Endometrial microvascular endothelial cells (primary cell): Measurements from ENCODE around the gene IL7R. TPM values are rescaled to one million over a fixed set of nuclear protein-coding genes. Genes with fewer than 3 reads are reported as not detected.

Source experiments
- in situ Hi-C: cut with HindIII; loops from 2 replicates; pipeline ENCODE4 v1.10.0; 2017; ENCODE audit warnings: low sequenced_read_pairs, low pct_unique_long_range_greater_than_20kb; ENCODE audit errors: inconsistent ontology term
- total RNA-seq: library from RNA; depleted of rRNA; stranded (reverse); fragments of >200 nt; gene quantifications from one replicate; pipeline ENCODE4 v1.2.3, GENCODE V29; 2015; ENCODE audit errors: inconsistent ontology term

IL7R gene, protein sequence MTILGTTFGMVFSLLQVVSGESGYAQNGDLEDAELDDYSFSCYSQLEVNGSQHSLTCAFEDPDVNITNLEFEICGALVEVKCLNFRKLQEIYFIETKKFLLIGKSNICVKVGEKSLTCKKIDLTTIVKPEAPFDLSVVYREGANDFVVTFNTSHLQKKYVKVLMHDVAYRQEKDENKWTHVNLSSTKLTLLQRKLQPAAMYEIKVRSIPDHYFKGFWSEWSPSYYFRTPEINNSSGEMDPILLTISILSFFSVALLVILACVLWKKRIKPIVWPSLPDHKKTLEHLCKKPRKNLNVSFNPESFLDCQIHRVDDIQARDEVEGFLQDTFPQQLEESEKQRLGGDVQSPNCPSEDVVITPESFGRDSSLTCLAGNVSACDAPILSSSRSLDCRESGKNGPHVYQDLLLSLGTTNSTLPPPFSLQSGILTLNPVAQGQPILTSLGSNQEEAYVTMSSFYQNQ
- 9.2 TPM for total RNA-seq

DNA sequence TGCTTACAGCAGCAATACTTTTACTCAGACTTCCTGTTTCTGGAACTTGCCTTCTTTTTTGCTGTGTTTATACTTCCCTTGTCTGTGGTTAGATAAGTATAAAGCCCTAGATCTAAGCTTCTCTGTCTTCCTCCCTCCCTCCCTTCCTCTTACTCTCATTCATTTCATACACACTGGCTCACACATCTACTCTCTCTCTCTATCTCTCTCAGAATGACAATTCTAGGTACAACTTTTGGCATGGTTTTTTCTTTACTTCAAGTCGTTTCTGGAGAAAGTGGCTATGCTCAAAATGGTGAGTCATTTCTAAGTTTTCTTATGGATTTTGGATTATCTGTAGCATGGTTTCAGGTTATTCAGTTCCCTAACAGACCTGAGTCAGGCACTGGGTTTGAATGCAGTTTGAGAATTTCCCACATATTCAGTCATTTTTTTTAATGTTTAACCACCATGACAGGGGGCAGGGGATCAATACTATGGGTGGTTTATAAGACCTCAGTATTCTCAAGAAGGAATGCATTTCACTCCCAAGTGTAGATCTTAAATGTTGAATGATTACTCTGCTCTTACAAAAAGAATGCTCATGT is at the start of gene IL7R:
IL7R (plus strand) TSS at position 127 of the 587 bp plus-strand sequence; CDS start at position 214, 87 bp downstream.
- in situ Hi-C loops, result no loop called here

DNA sequence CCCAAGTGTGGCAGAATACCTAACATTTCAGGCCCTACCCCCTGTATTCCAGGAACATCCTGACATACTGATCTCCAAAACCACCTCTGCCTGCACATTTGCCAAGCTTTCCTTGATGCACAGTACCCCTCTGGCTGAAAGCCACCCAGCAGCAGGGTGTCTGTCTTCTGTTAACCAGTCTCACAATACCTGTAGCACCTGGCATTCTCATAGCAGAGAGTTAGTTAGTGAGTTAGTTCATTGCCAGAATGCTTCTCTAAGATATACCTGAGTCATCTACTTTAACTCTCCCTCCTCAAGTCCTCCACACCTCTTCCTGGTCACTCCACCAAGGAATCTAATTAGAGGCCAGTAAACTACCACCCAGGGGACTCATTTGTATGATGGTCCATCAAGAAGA is 46.1 kb upstream of the IL7R start:
- in situ Hi-C loops, result no loop called here

- in situ Hi-C loops, result no loop called here
These were observed 45.5 kb upstream of the IL7R start for GRCh38 chr5:35811108-35811741.

DNA sequence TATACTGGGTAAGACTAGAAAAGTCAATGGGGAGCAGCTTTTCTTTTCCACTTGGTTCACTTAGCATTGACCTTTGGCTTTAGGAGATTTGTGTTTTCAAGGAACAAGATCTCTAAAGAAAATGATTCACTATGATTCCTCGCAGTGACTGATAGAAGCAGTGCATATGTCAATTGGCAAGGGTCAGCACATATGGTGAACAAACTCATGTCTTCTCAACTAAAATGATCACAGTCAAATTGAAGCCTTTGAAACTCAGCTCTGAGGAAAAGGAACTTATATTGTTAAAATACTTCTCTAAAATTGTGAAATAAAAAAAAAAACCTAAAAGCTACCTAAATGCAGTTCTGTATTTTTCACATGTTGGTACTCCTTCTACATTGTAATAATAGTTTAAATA is 43.2 kb upstream of the IL7R start:
- in situ Hi-C loops, result no loop called here

DNA sequence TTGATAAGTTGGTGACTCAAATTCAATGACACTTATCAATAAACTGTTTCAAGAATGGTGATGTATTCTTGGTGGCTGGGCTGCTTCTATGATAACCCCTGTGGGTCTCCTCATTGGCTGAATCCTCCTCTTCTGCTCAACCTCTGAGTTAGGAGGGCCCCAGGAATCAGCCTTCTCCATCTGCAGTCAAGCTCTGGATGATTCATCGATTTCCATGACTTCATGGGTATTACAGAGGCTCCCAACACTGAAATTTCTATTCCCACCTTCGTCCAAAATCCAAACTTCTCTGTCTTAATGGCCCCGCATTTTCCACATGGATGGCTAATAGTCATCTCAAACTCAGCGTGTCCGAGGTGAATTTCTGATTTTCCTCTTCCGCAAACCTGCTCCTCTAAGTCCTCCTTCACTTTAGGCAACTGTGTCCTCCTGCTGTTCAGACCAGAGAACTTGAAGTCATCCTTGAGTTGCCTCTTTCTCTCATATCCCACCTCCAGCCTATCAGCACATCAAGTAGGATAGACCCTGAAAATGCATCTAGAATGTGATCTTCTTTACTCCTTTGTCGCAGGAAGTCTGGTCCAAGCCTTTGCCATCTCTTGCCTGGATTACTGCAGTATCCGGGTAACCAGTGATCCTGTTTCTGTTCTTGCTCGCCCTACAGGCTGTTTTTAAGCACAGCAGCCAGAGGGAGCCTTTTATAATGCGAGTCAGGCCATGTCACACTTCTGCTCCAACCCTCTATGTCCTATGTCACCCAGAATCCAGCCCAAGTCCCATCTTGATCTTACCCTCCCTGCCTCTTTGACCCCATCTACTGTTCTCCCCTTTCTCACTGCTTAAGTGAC is 41.4 kb upstream of the IL7R start:
- in situ Hi-C loops, result no loop called here

- in situ Hi-C loops, result no loop called here
These were observed 39.7 kb upstream of the IL7R start for GRCh38 chr5:35816881-35817521.

DNA sequence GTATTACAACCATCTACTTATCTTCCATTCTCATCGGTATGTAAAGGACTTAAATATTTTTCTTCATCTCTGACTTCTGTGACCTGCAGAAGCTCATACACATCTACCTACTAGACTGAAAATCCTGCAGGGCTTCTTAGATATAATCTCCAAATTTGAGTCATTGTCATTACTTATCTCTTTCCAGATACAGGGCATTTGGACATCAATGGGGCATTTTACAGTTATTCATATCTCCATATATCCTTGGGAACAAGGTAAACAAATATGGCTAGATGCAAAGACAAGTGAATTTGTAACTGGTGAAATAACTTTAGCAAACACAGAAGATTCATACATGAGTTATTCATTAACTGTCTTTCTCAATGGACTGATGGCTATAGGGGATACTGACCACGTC is 37.7 kb upstream of the IL7R start:
- in situ Hi-C loops, result no loop called here

- in situ Hi-C loops, result no loop called here
These were observed 37.0 kb upstream of the IL7R start for GRCh38 chr5:35819668-35820067.

- in situ Hi-C loops, result no loop called here
These were observed 36.0 kb upstream of the IL7R start for GRCh38 chr5:35820735-35821134.

DNA sequence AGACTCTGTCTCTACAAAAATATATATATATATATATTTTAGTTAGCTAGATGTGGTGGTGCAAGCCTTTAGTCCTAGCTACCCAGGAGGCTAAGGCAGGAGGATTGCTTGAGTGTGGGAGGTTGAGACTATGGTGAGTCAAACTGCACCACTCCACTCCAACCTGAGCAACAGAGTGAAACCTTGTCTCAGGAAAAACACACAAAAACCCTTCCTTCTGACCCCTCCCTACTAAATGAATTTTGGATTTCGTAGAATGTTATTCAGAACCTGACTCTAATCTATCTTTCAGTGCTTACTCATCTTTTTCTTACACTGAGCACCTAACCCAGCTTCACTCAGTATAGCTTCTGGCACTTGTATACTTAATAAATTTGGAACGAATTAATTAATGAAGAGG is 35.2 kb upstream of the IL7R start:
- in situ Hi-C loops, result no loop called here

DNA sequence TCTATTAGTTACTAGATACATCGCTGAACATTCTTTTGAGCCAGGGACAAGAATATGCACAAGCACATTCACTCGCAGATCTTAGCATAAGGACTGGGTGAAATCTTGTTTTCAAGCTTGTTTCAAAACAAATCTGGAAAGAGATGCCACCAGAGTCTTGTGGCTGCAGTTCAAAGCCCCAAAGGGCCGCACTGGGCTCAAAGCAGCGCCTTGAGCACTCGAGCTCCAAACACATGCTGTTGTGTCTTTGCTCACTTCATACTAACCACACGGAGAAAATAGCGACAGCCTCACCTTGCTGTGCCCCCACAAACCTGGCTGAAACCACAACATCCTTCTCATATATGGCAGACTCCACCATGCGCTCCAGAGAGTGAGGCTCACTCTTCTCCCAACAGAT is 34.2 kb upstream of the IL7R start:
- in situ Hi-C loops, result no loop called here

- in situ Hi-C loops, result no loop called here
These were observed 33.2 kb upstream of the IL7R start for GRCh38 chr5:35823347-35824098.

DNA sequence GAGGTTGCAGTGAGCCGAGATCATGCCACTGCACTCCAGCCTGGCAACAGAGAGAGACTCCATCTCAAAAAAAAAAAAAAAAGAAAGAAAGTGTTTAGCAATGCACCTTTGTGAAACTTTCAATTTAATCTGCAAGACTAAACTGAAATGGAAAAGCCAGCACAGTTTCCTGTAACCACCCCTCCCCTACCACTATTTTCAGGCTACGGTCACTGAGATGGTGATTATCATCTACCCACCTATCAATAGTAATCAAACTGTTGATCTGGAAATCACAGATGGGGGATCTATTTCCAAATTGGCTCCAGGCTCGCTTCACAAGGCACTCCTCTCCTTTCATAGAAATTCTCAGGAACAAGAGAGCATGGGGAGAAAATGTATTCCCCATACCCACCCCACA is 30.6 kb upstream of the IL7R start:
- in situ Hi-C loops, result no loop called here

- in situ Hi-C loops, result no loop called here
These were observed 30.1 kb upstream of the IL7R start for GRCh38 chr5:35826554-35826953.

DNA sequence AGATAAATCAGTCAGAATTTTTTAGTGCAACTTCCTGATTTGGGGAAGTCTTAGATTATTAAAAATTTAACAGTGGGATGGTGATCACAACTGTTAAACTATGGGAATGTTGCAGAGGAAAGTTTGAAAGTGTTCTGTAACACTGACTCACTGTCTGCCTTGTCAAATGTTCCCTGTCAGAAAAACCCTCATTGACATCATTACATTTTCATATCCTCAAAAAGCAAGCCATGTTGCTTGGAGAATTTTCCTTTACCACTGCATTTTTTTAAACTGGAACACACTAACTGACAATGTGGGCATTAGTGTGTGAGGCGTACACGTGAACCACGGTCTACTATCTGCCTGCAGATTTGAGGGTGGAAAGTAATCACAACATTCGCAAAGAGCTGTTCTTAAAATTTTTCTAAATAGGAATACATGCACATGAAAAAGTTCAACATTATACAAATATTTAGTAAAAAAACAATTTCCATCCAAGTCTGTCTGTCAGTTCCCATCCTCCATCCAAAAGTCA is 28.6 kb upstream of the IL7R start:
- in situ Hi-C loops, result no loop called here

DNA sequence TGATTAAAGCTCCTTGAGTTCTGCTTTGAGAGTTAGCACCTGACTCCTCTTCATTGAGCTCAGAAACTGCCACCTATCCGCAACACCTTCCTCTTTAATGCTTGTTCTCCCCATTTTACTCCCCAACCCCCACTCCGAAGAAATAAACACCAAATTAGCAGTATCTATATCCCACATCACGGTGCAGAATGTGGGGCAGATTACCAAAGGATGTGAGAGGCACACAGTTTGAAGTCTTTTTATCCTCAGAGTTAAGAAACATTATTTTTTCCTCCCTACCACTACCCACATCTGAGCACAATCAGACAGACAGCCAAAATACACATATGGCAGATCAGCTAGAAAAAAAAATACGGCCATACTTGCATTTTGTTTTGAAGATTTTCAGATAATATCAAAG is 26.1 kb upstream of the IL7R start:
- in situ Hi-C loops, result no loop called here

DNA sequence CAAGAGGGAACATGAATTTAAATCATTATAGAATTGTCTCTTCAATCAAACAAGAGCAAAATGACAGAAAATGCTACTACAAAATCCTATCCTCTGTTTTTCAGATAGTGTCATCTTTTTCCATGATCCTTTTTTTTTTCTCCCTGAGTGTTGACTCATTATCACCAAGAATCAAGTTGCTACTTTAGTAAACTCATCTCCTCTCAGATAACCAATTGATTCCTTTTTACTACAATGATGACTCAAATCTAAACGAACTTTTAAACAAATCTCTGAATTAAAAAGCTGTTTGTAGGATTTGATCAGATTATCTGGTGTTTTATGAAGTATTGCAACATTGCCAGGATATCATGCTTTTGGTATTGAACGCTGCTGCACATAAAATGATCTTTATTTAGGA is 23.9 kb upstream of the IL7R start:
- in situ Hi-C loops, result no loop called here

GRCh38 chr5:35833224-35833623 is 23.5 kb upstream of the IL7R start:
- in situ Hi-C loops, result no loop called here
